Cardiac muscle cell (in vitro differentiated cells and primary cell): Measurements from ENCODE around the gene MORN5. TPM values are rescaled to one million over a fixed set of nuclear protein-coding genes. Genes with fewer than 3 reads are reported as not detected.

Source experiments
- DNase-seq, 2 donors: peaks; one replicate each; pipeline versions ENCODE4 v3.0.0 to v3.0.0-alpha.2; 2010 to 2017; ENCODE audit warnings: low read depth in 1 of 2, low spot score in 1 of 2
- H3K27ac ChIP-seq: fragments of 200-600 bp; sonication (generic); 2 replicates; pipeline ENCODE4 v1.5.1; 2016
- H3K27me3 ChIP-seq: fragments of 200-600 bp; sonication (generic); 2 replicates; pipeline ENCODE4 v1.6.0; 2016; ENCODE audit warnings: control low read depth
- H3K36me3 ChIP-seq: fragments of 200-600 bp; sonication (generic); 2 replicates; pipeline ENCODE4 v1.5.1; 2016; ENCODE audit warnings: control low read depth
- H3K4me1 ChIP-seq: fragments of 200-600 bp; sonication (generic); 2 replicates; pipeline ENCODE4 v1.8.1; 2017; ENCODE audit warnings: low read depth, mild to moderate bottlenecking, mixed run types
- H3K4me3 ChIP-seq: fragments of 200-600 bp; sonication (generic); 2 replicates; pipeline ENCODE4 v1.5.1; 2016; ENCODE audit warnings: mild to moderate bottlenecking
- H3K9me3 ChIP-seq: fragments of 200-600 bp; sonication (generic); 2 replicates; pipeline ENCODE4 v1.5.1; 2017; ENCODE audit warnings: low read depth, mild to moderate bottlenecking, control low read depth
- CTCF ChIP-seq: IDR thresholded peaks from 2 replicates; pipeline ENCODE4 v1.5.1; 2012; ENCODE audit warnings: low read depth, mild to moderate bottlenecking, low read length
- polyA plus RNA-seq: library from polyadenylated mRNA; unstranded; fragments of >200 nt; fragmentation: Nextera tagmentation; extraction: Ambion mirVana; gene quantifications from 2 replicates; pipeline ENCODE4 v1.2.1, GENCODE V29; 2016
- total RNA-seq: library from RNA; depleted of rRNA; stranded (reverse); fragments of >200 nt; gene quantifications from 2 replicates; pipeline ENCODE4 v1.2.3, GENCODE V29; 2016

Gene MORN5
- total and polyA plus RNA-seq, 2 experiments from 2014 or later, result not detected

GRCh38 chr9:122179690-122180074, 20.0 kb downstream of the MORN5 start:
- H3K27me3 ChIP-seq, result no peaks in the 10 kb centered on the region
- H3K4me3 ChIP-seq, result no peak overlapping the region
- H3K9me3 ChIP-seq, result no peaks in the 10 kb centered on the region
- no peak for DNase-seq
- no peaks in the 10 kb centered on the region for H3K36me3 ChIP-seq
- no peaks in the 10 kb centered on the region for H3K4me1 ChIP-seq
- TF ChIP-seq CTCF, result no peak
- H3K27ac ChIP-seq, result no peak overlapping the region

- DNase-seq, result peak in 1 of 2 donors; percentile 83
- Histone ChIP-seq H3K27me3 (no peaks in the 10 kb centered on the region), H3K4me1 (no peaks in the 10 kb centered on the region), H3K36me3 (no peaks in the 10 kb centered on the region), H3K4me3 (no peak overlapping the region), H3K9me3 (no peaks in the 10 kb centered on the region), H3K27ac (no peak overlapping the region)
- no peak for TF ChIP-seq CTCF
Observed at GRCh38 chr9:122180633-122181032, 20.9 kb downstream of the MORN5 start.

GRCh38 chr9:122183501-122183900, 23.8 kb downstream of the MORN5 start:
- DNase-seq, result no peak
- no peak for TF ChIP-seq CTCF
- no peak overlapping the region for H3K4me3 ChIP-seq
- H3K4me1 ChIP-seq, result no peaks in the 10 kb centered on the region
- no peaks in the 10 kb centered on the region for H3K27me3 ChIP-seq
- H3K36me3 ChIP-seq, result no peaks in the 10 kb centered on the region
- H3K27ac ChIP-seq, result no peak overlapping the region
- no peaks in the 10 kb centered on the region for H3K9me3 ChIP-seq

GRCh38 chr9:122184551-122184950, 24.8 kb downstream of the MORN5 start:
- H3K9me3 ChIP-seq, result no peaks in the 10 kb centered on the region
- no peaks in the 10 kb centered on the region for H3K27me3 ChIP-seq
- no peaks in the 10 kb centered on the region for H3K36me3 ChIP-seq
- no peaks in the 10 kb centered on the region for H3K4me1 ChIP-seq
- TF ChIP-seq CTCF, result no peak
- DNase-seq, result no peak
- H3K27ac ChIP-seq, result no peak overlapping the region
- no peak overlapping the region for H3K4me3 ChIP-seq

GRCh38 chr9:122186301-122186700, 26.6 kb downstream of the MORN5 start:
- Histone ChIP-seq H3K4me3 (no peak overlapping the region), H3K4me1 (no peaks in the 10 kb centered on the region), H3K9me3 (no peaks in the 10 kb centered on the region), H3K36me3 (no peaks in the 10 kb centered on the region), H3K27ac (no peak overlapping the region), H3K27me3 (no peaks in the 10 kb centered on the region)
- TF ChIP-seq CTCF, result no peak
- peak in 1 of 2 donors; percentile 36 for DNase-seq

- H3K27ac ChIP-seq, result no peak overlapping the region
- no peak for DNase-seq
- H3K27me3 ChIP-seq, result no peaks in the 10 kb centered on the region
- H3K36me3 ChIP-seq, result no peaks in the 10 kb centered on the region
- no peak overlapping the region for H3K4me3 ChIP-seq
- no peak for TF ChIP-seq CTCF
- no peaks in the 10 kb centered on the region for H3K4me1 ChIP-seq
- H3K9me3 ChIP-seq, result no peaks in the 10 kb centered on the region
Observed at GRCh38 chr9:122186777-122187470, 27.2 kb downstream of the MORN5 start.
